D721Med (cell line): Measurements from ENCODE around the gene HSPG2.

Experiments used
- DNase-seq: peaks from one replicate; pipeline ENCODE4 v3.0.0; 2011; ENCODE audit warnings: low spot score; ENCODE audit not compliant: insufficient read length
- FAIRE-seq: peaks from 2 replicates; lab custom pipeline; 2011; peaks lifted over from hg19 to GRCh38; lab: Jason Lieb, UNC
- CTCF ChIP-seq: IDR thresholded peaks from 2 replicates; pipeline ENCODE4 v1.5.1; 2012; ENCODE audit warnings: mild to moderate bottlenecking, control low read depth; ENCODE audit not compliant: insufficient read depth; ENCODE audit errors: missing control alignments

The HSPG2 gene

DNA sequence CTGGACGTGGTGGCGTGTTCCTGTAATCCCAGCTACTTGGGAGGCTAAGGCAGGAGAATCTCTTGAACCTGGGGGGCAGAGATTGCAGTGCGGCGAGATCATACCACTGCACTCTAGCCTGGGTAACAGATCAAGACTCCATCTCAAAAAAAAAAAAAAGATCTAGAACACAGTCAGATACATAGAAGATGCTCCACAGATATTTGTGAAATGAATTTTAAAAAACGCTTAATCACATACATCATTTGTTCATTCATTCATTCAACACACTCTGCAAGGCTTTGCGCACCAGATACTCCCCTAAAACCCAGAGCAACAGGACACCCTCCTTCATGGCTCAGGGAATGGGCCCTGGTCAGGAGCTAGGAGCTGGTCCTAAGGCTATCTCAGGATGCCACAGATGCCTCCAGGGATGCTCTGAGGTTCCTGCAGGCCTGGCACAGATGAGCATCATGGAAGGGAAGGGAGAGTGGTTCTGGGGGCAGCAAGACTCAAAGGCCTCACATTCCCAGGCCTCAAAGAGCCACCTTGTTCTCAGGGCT lies 6.4 kb downstream of the HSPG2 start:
- FAIRE-seq: no peak
- no peak for TF ChIP-seq CTCF
- no peak for DNase-seq

DNA sequence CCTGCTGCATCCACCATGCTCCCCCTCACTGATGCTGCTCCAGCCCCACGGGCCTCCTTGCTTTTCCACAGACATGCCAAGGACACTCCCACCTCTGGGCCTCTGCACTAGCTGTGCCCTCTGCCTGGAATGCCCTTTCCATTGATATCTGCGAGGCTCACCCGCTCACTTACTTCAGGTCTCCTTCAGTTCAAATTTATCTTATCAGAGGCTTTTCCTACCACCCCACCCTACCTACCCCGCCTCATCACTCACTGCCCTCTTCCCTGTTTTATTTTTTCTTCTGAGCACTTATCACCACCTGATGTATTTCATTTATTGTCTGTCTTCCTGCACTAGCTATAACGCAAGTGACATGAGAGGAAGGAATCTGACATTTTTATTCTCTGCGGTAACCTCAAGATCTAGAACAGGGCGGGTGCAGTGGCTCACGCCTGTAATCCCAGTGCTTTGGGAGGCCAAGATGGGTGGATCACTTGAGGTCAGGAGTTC lies 7.0 kb downstream of the HSPG2 start:
- DNase-seq: no peak
- TF ChIP-seq CTCF: no peak
- FAIRE-seq: no peak

- TF ChIP-seq CTCF: no peak
- DNase-seq: no peak
- FAIRE-seq: no peak
These were observed 9.4 kb downstream of the HSPG2 start for GRCh38 chr1:21927533-21928237.

GRCh38 chr1:21926814-21927532 lies 10.1 kb downstream of the HSPG2 start:
- no peak for TF ChIP-seq CTCF
- FAIRE-seq: no peak
- DNase-seq: no peak

DNA sequence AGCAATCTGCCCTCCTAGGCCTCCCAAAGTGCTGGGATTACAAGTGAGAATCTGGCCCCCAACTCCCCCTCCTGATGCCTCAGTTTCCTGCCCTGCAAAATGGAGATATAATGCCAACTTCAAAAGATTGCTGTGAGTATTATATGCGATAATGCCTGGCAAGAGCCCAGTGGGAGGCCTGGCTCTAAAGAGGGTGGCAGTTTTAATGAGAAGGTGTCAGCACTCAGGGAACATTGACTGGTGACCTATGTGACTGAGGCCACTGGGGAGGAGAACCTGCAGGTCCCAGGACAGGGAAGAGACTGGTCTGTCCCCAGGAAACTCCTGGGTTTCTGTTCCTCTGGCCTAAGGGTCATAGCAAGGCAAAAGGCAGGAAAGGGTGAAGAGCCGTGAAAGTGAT lies 11.0 kb downstream of the HSPG2 start:
- FAIRE-seq (no peak), DNase-seq (no peak)
- TF ChIP-seq CTCF: no peak

- no peak for TF ChIP-seq CTCF
- FAIRE-seq: no peak
- no peak for DNase-seq
These were observed 11.7 kb downstream of the HSPG2 start for GRCh38 chr1:21925334-21925940.
